ENCODE measurements around the gene CLCN3. TPM values are rescaled to one million over a fixed set of nuclear protein-coding genes. Genes with fewer than 3 reads are reported as not detected.

The CLCN3 gene
- total and polyA plus RNA-seq, 10 of the 15 experiments (the other 5 are each of a cell fraction or from before 2014, with no cell fraction given): 4.0 to 22.8 (median 11.8) TPM

DNA sequence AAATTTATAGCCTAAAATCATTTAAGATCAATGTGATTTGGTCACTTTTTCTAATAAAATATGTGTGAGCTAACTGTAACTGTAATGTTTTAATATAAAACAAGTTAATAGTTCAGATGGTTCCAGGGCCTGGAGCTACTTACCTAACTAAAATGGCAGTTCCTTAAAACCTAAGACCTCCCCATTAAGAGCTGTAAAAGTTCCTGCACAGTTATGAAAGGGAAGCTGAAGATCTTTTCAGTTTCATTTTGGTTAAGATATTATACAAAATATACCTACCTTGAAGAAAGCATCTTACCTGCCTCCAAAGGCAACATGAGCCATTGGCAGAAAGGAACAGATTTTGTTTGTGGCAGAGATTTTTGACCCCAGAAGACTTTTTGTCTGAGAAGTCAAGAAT is 107.2 kb downstream of the CLCN3 start (continued):
- TF ChIP-seq, protein P1, sequence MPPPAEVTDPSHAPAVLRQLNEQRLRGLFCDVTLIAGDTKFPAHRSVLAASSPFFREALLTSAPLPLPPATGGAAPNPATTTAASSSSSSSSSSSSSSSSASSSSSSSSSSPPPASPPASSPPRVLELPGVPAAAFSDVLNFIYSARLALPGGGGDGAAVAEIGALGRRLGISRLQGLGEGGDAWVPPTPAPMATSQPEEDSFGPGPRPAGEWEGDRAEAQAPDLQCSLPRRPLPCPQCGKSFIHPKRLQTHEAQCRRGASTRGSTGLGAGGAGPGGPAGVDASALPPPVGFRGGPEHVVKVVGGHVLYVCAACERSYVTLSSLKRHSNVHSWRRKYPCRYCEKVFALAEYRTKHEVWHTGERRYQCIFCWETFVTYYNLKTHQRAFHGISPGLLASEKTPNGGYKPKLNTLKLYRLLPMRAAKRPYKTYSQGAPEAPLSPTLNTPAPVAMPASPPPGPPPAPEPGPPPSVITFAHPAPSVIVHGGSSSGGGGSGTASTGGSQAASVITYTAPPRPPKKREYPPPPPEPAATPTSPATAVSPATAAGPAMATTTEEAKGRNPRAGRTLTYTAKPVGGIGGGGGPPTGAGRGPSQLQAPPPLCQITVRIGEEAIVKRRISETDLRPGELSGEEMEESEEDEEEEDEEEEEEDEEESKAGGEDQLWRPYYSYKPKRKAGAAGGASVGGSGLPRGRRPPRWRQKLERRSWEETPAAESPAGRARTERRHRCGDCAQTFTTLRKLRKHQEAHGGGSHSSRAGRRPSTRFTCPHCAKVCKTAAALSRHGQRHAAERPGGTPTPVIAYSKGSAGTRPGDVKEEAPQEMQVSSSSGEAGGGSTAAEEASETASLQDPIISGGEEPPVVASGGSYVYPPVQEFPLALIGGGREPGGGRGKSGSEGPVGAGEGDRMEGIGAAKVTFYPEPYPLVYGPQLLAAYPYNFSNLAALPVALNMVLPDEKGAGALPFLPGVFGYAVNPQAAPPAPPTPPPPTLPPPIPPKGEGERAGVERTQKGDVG (CRISPR knock-in tag; IDR thresholded peaks at IDR 0.05): no peak

- Histone ChIP-seq H4K20me1 (ENCODE audit: control insufficient read depth, insufficient read depth) (no peaks in the 10 kb centered on the region), H3K9ac (ENCODE audit: control insufficient read depth, insufficient read depth, low read length) (no peak overlapping the region), H3K9me3 (replicated peaks; ENCODE audit: control insufficient read depth, insufficient read depth, low read length) (no peaks in the 10 kb centered on the region), H3K4me2 (ENCODE audit: control insufficient read depth, insufficient read depth) (no peak overlapping the region), H3K27ac (ENCODE audit: control insufficient read depth, insufficient read depth) (no peak overlapping the region), H3K4me3 (no peak overlapping the region), H3K27me3 (replicated peaks in 1 of 2; ENCODE audit: control insufficient read depth in 2 of 2, insufficient read depth in 2 of 2, low read length in 1 of 2) (no peaks in the 10 kb centered on the region), H3K4me1 (ENCODE audit: control insufficient read depth, insufficient read depth, low read length) (no peaks in the 10 kb centered on the region), H3K36me3 (ENCODE audit: control insufficient read depth in 2 of 2, insufficient read depth in 2 of 2, low read length in 1 of 2) (peaks cover 2 to 10% of the 10 kb centered on the region in 2 experiments), H2AFZ (ENCODE audit: control insufficient read depth, low read depth, low read length) (no peak overlapping the region), H3K79me2 (ENCODE audit: control insufficient read depth, insufficient read depth, low read length) (no peaks in the 10 kb centered on the region)
- in situ Hi-C loops (cut with MboI) (no loop called here), intact Hi-C loops (cut with micrococcal nuclease; ENCODE audit: unreplicated experiment) (no loop called here)
- no peak for FAIRE-seq
- no peak for DNase-seq (ENCODE audit: low read depth, low spot score)
- CTCF ChIA-PET: no interaction called here
- RAD21 ChIA-PET (ENCODE audit: unreplicated experiment): no interaction called here
- TF ChIP-seq SREBF2 (IDR thresholded peaks at IDR 0.05; ENCODE audit: low read length) (no peak), RFX5 (IDR thresholded peaks at IDR 0.05; ENCODE audit: low read depth, low read length) (no peak), RELA (IDR thresholded peaks at IDR 0.05; ENCODE audit: borderline replicate concordance, partially characterized antibody) (no peak), TCF7 (IDR thresholded peaks at IDR 0.05; ENCODE audit: borderline replicate concordance) (no peak), BRCA1 (IDR thresholded peaks at IDR 0.05; ENCODE audit: low read depth, low read length) (no peak), SMAD1 (IDR thresholded peaks at IDR 0.05; ENCODE audit: low read depth, partially characterized antibody) (no peak), BCL3 (IDR thresholded peaks at IDR 0.05; ENCODE audit: borderline replicate concordance, insufficient read depth, low read depth, low read length, poor library complexity, severe bottlenecking) (no peak), RB1 (IDR thresholded peaks at IDR 0.05; ENCODE audit: borderline replicate concordance) (no peak), RBBP5 (conservative IDR thresholded peaks at IDR 0.05) (no peak), PBX3 (IDR thresholded peaks at IDR 0.05; ENCODE audit: insufficient replicate concordance, low read depth, low read length) (no peak), NR2F1 (conservative IDR thresholded peaks at IDR 0.05) (no peak), ELK1 (IDR thresholded peaks at IDR 0.05; ENCODE audit: low read depth, low read length) (no peak)
- BruUV-seq (replicated peaks): no TSS peak
- ATAC-seq: no peak
- SMC1A ChIA-PET (ENCODE audit: uncharacterized antibody, unreplicated experiment): interaction anchor here (1.3 kb wide), 1 partner anchor 117 kb away, joined by 4 read pairs; no protein-coding TSS in a partner anchor
- WGBS (ENCODE audit: insufficient coverage, insufficient replicate concordance, low lambda C conversion rate, missing lambda C conversion rate): 100% methylated on average over 5 of the region's 5 CpGs
- POLR2A ChIA-PET: no interaction called here
Observed at GRCh38 chr4:169730564-169730963, 110.2 kb downstream of the CLCN3 start.
